NCI-H2081 (cell line): ENCODE measurements around the gene ZCCHC2.

Experiments
- DNase-seq, 2 experiments: peaks; one replicate each; lab custom pipeline; 2025; lab: John Stamatoyannopoulos, UW

The ZCCHC2 gene

GRCh38 chr18:62510789-62511188, 12.0 kb upstream of the ZCCHC2 start:
- no peak for DNase-seq

- no peak for DNase-seq
Measured at GRCh38 chr18:62512532-62512931, 10.3 kb upstream of the ZCCHC2 start.

- no peak for DNase-seq
Measured at GRCh38 chr18:62512996-62513395, 9.8 kb upstream of the ZCCHC2 start.

- no peak for DNase-seq
Measured at GRCh38 chr18:62514570-62514969, 8.3 kb upstream of the ZCCHC2 start.

- DNase-seq = no peak
Measured at GRCh38 chr18:62516242-62516641, 6.6 kb upstream of the ZCCHC2 start.

GRCh38 chr18:62518460-62519375, 4.1 kb upstream of the ZCCHC2 start:
- no peak for DNase-seq

GRCh38 chr18:62519684-62520083, 3.1 kb upstream of the ZCCHC2 start:
- no peak for DNase-seq

GRCh38 chr18:62521082-62521481, 1.7 kb upstream of the ZCCHC2 start:
- DNase-seq = no peak

GRCh38 chr18:62521593-62521992, 1.2 kb upstream of the ZCCHC2 start:
- DNase-seq = no peak

GRCh38 chr18:62522178-62522503, 684 bp upstream of the ZCCHC2 start:
- DNase-seq = no peak

- peak in 1 of 2 experiments; percentile 60 for DNase-seq
Measured at GRCh38 chr18:62523255-62523588, 397 bp downstream of the ZCCHC2 start.

- peak; percentile 36 to 68 for DNase-seq
Measured at GRCh38 chr18:62523631-62524439, 1.0 kb downstream of the ZCCHC2 start.

- DNase-seq = peak; percentile 35 to 74
Measured at GRCh38 chr18:62524440-62525200, 1.8 kb downstream of the ZCCHC2 start.

GRCh38 chr18:62525608-62526007, 2.8 kb downstream of the ZCCHC2 start:
- DNase-seq = no peak

- DNase-seq = peak; percentile 61 to 73
Measured at GRCh38 chr18:62526098-62527025, 3.5 kb downstream of the ZCCHC2 start.

GRCh38 chr18:62529597-62529996, 6.8 kb downstream of the ZCCHC2 start:
- no peak for DNase-seq

- no peak for DNase-seq
Measured at GRCh38 chr18:62531078-62531477, 8.3 kb downstream of the ZCCHC2 start.

GRCh38 chr18:62531931-62532330, 9.1 kb downstream of the ZCCHC2 start:
- DNase-seq = no peak

- no peak for DNase-seq
Measured at GRCh38 chr18:62536005-62536404, 13.2 kb downstream of the ZCCHC2 start.

- no peak for DNase-seq
Measured at GRCh38 chr18:62537042-62537894, 14.4 kb downstream of the ZCCHC2 start.
